PFSK-1 (cell line): ENCODE measurements around the gene STK32B.

Source experiments
- FOXP2 ChIP-seq: optimal IDR thresholded peaks from 2 replicates; pipeline ENCODE3; 2011; ENCODE audit warnings: borderline replicate concordance, control low read depth, inconsistent platforms; ENCODE audit not compliant: insufficient read depth; ENCODE audit errors: extremely low read length, extremely low read depth
- POLR2AphosphoS5 ChIP-seq: IDR thresholded peaks from 2 replicates; pipeline ENCODE4 v1.6.1; 2012; ENCODE audit warnings: low read depth, mild to moderate bottlenecking, control low read depth, low read length, moderate library complexity
- REST ChIP-seq, 2 experiments: IDR thresholded peaks; 2 replicates each; pipeline versions ENCODE4 v1.6.1 to v1.8.0; 2011 to 2012; ENCODE audit warnings: low read depth in 2 of 2, low read length in 2 of 2, control low read depth in 1 of 2, inconsistent platforms in 1 of 2, mild to moderate bottlenecking in 1 of 2, moderate library complexity in 1 of 2; ENCODE audit not compliant: insufficient read depth in 1 of 2
- SIN3A ChIP-seq: IDR thresholded peaks from 2 replicates; pipeline ENCODE4 v1.6.1; 2012; ENCODE audit warnings: mild to moderate bottlenecking, low read length, moderate library complexity, borderline replicate concordance; ENCODE audit not compliant: insufficient read depth
- TAF1 ChIP-seq: IDR thresholded peaks from 2 replicates; pipeline ENCODE4 v1.6.1; 2012; ENCODE audit warnings: low read length, control low read depth, borderline replicate concordance; ENCODE audit not compliant: insufficient read depth

GRCh38 chr4:5139141-5139540 lies 87.9 kb downstream of the STK32B start:
- TF ChIP-seq REST (IDR thresholded peaks at IDR 0.05; ENCODE audit: insufficient read depth in 1 of 2, low read depth in 2 of 2, low read length in 2 of 2) (no peak), POLR2AphosphoS5 (no peak), SIN3A (no peak), TAF1 (no peak), FOXP2 (no peak)
